ENCODE data around the gene OR6C4. TPM values are rescaled to one million over a fixed set of nuclear protein-coding genes. Genes with fewer than 3 reads are reported as not detected.
"Not testable (repeated sequence)": the region's sequence is repeated elsewhere in the genome, so short reads cannot be mapped to it uniquely, and the experiment has no call there.

Gene OR6C4
- total RNA-seq, 4 donors from 2014 or later, result not detected

DNA sequence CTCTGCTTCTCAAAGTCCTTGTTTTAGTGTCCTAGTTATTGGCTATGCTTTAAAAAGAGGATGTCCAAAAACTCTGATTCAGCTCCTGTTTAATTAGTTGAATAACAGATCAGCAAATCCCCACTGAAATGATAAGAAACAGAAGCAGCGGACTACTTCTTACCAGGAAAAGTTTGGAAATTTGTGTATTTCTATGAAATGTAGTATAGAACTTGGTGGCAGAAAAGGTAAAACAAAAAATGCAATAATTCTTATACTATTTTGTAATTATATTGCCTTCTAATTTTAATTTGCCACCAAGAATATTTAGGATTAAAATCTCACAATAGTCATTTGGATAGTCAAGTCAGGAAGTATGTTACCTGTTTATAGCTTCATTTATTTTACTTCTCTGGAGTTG, 22.8 kb downstream of the OR6C4 start, which contains the start of gene OR2AP1:
TSS of gene OR2AP1 (plus strand) at position 301 of the 400 bp plus-strand sequence. CDS start 1,947 bp downstream, outside the sequence.
- TF ChIP-seq, protein P1, sequence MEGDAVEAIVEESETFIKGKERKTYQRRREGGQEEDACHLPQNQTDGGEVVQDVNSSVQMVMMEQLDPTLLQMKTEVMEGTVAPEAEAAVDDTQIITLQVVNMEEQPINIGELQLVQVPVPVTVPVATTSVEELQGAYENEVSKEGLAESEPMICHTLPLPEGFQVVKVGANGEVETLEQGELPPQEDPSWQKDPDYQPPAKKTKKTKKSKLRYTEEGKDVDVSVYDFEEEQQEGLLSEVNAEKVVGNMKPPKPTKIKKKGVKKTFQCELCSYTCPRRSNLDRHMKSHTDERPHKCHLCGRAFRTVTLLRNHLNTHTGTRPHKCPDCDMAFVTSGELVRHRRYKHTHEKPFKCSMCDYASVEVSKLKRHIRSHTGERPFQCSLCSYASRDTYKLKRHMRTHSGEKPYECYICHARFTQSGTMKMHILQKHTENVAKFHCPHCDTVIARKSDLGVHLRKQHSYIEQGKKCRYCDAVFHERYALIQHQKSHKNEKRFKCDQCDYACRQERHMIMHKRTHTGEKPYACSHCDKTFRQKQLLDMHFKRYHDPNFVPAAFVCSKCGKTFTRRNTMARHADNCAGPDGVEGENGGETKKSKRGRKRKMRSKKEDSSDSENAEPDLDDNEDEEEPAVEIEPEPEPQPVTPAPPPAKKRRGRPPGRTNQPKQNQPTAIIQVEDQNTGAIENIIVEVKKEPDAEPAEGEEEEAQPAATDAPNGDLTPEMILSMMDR (IDR thresholded peaks at IDR 0.05), result no peak
- ATAC-seq (ENCODE audit: low FRiP score), result no peak
- no peak for DNase-seq (ENCODE audit: low spot score)

DNA sequence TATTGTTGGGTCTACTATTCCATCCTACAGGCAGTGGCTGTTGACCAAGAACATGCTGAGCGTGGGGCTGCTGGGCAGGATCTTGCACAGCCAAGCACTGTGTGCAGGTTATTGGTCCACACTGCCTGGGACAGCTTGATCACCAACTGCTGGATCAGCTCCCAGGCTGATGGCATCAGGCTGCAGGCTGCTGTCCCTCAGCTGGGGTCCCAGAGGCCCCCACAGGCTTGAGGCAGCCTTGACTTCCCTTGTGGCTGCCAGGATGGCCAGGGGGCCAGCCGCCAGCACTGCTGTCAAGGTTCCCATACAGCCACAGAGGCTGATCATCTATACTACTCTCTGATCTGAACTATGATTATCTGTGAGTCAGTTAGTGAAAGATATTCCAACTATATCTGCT, 32.7 kb downstream of the OR6C4 start:
- no peak for DNase-seq (ENCODE audit: low spot score)

DNA sequence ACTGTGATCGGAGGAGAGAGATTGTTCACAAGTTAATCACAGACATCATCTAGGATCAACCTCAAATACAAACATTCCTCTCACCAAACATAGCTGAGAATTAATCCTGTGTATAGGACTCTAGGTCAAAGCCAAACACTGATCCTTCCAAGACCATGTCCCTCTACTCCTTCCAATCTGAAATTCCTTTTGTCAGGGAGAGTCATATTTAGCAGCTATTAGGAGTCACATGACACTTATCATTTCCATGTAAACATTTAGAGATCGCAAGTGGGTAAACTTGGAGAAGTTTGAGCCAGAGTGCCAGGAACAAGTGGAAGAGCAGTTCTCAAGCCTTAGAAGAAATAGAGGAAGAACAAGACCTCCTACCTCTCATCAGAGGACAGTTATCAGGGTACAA, 36.4 kb downstream of the OR6C4 start:
- ATAC-seq (ENCODE audit: low FRiP score) (no peak), DNase-seq (ENCODE audit: low spot score) (no peak)
- TF ChIP-seq, protein P1 (IDR thresholded peaks at IDR 0.05), result no peak

More for the DNA sequence above, 32.7 kb downstream of the OR6C4 start:
- ATAC-seq (ENCODE audit: low FRiP score), result no peak
- TF ChIP-seq, protein P1 (IDR thresholded peaks at IDR 0.05), result no peak

DNA sequence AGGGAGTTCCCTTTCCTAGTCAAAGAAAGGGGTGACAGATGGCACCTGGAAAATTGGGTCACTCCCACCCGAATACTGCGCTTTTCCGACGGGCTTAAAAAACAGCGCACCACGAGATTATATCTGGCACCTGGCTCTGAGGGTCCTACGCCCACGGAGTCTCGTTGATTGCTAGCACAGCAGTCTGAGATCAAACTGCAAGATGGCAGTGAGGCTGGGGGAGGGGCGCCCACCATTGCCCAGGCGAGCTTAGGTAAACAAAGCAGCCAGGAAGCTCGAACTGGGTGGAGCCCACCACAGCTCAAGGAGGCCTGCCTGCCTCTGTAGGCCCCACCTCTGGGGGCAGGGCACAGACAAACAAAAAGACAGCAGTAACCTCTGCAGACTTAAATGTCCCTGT, 40.8 kb downstream of the OR6C4 start:
- ATAC-seq (ENCODE audit: low FRiP score); DNase-seq (ENCODE audit: low spot score): not testable (repeated sequence)

Other genes starting within 250 kb of the OR6C4 start
- gene OR6C1, start 235.3 kb upstream of the OR6C4 start, total RNA-seq, result not detected
- not detected for gene OR6C3, start 218.9 kb upstream of the OR6C4 start, total RNA-seq
- not detected for gene OR6C75, start 186.6 kb upstream of the OR6C4 start, total RNA-seq
- not detected for gene OR6C65, start 149.1 kb upstream of the OR6C4 start, total RNA-seq
- not detected for gene OR6C76, start 123.3 kb upstream of the OR6C4 start, total RNA-seq
- gene OR6C2, start 105.5 kb upstream of the OR6C4 start, total RNA-seq, result not detected
- not detected for gene OR6C70, start 79.5 kb upstream of the OR6C4 start, total RNA-seq
- gene OR6C68, start 57.2 kb upstream of the OR6C4 start, total RNA-seq, result not detected
- gene OR2AP1, start 22.9 kb downstream of the OR6C4 start, total RNA-seq, result not detected
- gene OR10P1, start 87.3 kb downstream of the OR6C4 start, total RNA-seq, result not detected
- gene ITGA7, start 158.3 kb downstream of the OR6C4 start, total RNA-seq, result 100 to 1,000 TPM; 101 to 207 (median 156) TPM
- 100 to 1,000 TPM; 168 to 247 (median 213) TPM for gene BLOC1S1, start 166.4 kb downstream of the OR6C4 start, total RNA-seq
- gene RDH5, start 170.8 kb downstream of the OR6C4 start, total RNA-seq, result 100 to 1,000 TPM in 2 of 4 donors, 10 to 100 TPM in 2; 77.4 to 119 (median 100) TPM
- gene CD63, start 179.4 kb downstream of the OR6C4 start, total RNA-seq, result 1,000 to 10,000 TPM in 2 of 4 donors, 100 to 1,000 TPM in 2; 736 to 1,401 (median 892) TPM
- 1 to 10 TPM; 1.9 to 5.4 (median 2.5) TPM for gene GDF11, start 193.5 kb downstream of the OR6C4 start, total RNA-seq